ENCODE results near the gene CAMKK2. TPM values are rescaled to one million over a fixed set of nuclear protein-coding genes. Genes with fewer than 3 reads are reported as not detected.

The CAMKK2 gene
- total and polyA plus RNA-seq, 9 of the 15 experiments (the other 6 are each of a cell fraction or from before 2014, with no cell fraction given), result 4.3 to 32.0 (median 18.2) TPM

- TF ChIP-seq ZBTB49 (CRISPR knock-in tag; IDR thresholded peaks at IDR 0.05; ENCODE audit: borderline replicate concordance) (no peak), PTBP1 (IDR thresholded peaks at IDR 0.05; ENCODE audit: low read depth, low read length) (no peak), POU5F1 (IDR thresholded peaks at IDR 0.05; ENCODE audit: borderline replicate concordance, low read depth, low read length, partially characterized antibody) (no peak), IFI16 (CRISPR knock-in tag; IDR thresholded peaks at IDR 0.05) (no peak), ATF7 (IDR thresholded peaks at IDR 0.05) (peak; percentile 65), CTBP1 (IDR thresholded peaks at IDR 0.05; ENCODE audit: borderline replicate concordance) (peak; percentile 96), MYC (IDR thresholded peaks at IDR 0.05; ENCODE audit: low read depth, low read length) (0 out of 2 replicates have a peak, but pooled peaks have one; percentile 57), MYC (CRISPR knock-in tag; IDR thresholded peaks at IDR 0.05; ENCODE audit: borderline replicate concordance, low read depth) (no peak), CSDE1 (IDR thresholded peaks at IDR 0.05) (no peak), BACH1 (tag; IDR thresholded peaks at IDR 0.05) (no peak), TCF3 (CRISPR knock-in tag; IDR thresholded peaks at IDR 0.05) (no peak), OTX1 (CRISPR knock-in tag; IDR thresholded peaks at IDR 0.05) (no peak; the same call in 1 of the 2 replicates), ZNF431 (CRISPR knock-in tag; IDR thresholded peaks at IDR 0.05) (no peak), SAFB2 (IDR thresholded peaks at IDR 0.05; ENCODE audit: borderline replicate concordance, low read depth, low read length, severe bottlenecking) (no peak), BCL6 (CRISPR knock-in tag; IDR thresholded peaks at IDR 0.05) (no peak), CTCFL (IDR thresholded peaks at IDR 0.05; ENCODE audit: borderline replicate concordance, insufficient read depth, low read depth, low read length, poor library complexity, severe bottlenecking) (peak; percentile 91), ZSCAN29 (IDR thresholded peaks at IDR 0.05) (0 out of 2 replicates have a peak, but pooled peaks have one; percentile 53)
- TF ChIP-seq, protein P1, sequence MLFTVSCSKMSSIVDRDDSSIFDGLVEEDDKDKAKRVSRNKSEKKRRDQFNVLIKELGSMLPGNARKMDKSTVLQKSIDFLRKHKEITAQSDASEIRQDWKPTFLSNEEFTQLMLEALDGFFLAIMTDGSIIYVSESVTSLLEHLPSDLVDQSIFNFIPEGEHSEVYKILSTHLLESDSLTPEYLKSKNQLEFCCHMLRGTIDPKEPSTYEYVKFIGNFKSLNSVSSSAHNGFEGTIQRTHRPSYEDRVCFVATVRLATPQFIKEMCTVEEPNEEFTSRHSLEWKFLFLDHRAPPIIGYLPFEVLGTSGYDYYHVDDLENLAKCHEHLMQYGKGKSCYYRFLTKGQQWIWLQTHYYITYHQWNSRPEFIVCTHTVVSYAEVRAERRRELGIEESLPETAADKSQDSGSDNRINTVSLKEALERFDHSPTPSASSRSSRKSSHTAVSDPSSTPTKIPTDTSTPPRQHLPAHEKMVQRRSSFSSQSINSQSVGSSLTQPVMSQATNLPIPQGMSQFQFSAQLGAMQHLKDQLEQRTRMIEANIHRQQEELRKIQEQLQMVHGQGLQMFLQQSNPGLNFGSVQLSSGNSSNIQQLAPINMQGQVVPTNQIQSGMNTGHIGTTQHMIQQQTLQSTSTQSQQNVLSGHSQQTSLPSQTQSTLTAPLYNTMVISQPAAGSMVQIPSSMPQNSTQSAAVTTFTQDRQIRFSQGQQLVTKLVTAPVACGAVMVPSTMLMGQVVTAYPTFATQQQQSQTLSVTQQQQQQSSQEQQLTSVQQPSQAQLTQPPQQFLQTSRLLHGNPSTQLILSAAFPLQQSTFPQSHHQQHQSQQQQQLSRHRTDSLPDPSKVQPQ (CRISPR knock-in tag; IDR thresholded peaks at IDR 0.05; ENCODE audit: borderline replicate concordance), result no peak
- TF ChIP-seq, protein P2, sequence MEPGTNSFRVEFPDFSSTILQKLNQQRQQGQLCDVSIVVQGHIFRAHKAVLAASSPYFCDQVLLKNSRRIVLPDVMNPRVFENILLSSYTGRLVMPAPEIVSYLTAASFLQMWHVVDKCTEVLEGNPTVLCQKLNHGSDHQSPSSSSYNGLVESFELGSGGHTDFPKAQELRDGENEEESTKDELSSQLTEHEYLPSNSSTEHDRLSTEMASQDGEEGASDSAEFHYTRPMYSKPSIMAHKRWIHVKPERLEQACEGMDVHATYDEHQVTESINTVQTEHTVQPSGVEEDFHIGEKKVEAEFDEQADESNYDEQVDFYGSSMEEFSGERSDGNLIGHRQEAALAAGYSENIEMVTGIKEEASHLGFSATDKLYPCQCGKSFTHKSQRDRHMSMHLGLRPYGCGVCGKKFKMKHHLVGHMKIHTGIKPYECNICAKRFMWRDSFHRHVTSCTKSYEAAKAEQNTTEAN (CRISPR knock-in tag; IDR thresholded peaks at IDR 0.05), result no peak
Observed at GRCh38 chr12:121296618-121297434, at the start of gene CAMKK2 (continued).

Data from K562 (cell line).